ENCODE data around the gene LMBRD2.
A peak's percentile ranks its signal among the peaks of the same experiment; 100 is the strongest.

The LMBRD2 gene

GRCh38 chr5:36181774-36182173 lies 30.1 kb upstream of the LMBRD2 start:
- POLR2A ChIA-PET = no interaction called here

DNA sequence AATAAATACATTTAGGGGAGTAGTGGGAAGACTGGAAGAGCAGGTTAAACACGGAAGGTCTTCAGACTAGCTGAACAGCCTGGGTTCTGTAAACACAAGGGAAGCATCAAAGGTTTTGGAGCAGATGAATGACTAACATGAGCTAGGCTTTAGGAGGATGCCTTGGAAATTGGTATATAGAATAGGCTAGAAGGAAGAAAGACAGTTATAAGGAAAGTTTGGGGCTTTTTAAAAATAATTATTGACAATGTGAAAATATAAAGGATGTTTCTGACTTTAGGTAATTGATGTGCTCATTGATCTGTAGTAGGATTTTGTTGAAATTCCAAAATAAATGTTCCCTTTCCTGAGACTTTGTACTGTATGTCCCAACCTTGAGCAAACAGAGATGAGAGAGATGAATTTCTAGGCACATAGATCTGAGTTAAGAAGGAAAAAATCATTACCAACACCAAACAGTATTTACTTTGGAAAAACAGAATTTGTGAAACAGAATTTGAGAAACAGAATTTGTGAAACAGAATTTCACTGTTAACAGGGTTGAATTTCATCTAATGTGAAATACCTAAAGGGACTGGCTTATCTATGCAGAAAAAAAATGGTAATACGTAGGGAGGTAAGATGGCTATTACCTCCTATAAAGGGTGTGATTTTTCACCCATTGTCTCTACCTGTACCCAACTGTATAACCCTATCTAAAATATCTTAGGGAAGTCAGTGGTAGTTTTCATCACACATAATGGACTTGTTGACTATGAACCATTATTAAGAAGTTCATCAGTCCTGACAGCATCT lies 29.1 kb upstream of the LMBRD2 start:
- no peak for TF ChIP-seq HDGF (IDR thresholded peaks at IDR 0.05; ENCODE audit: borderline replicate concordance)
- TF ChIP-seq SUZ12 (IDR thresholded peaks at IDR 0.05) = no peak
- no peak for TF ChIP-seq FOXM1 (IDR thresholded peaks at IDR 0.05; ENCODE audit: borderline replicate concordance)
- no peak for TF ChIP-seq ARNT (IDR thresholded peaks at IDR 0.05)
- no peak for TF ChIP-seq L3MBTL2 (conservative IDR thresholded peaks at IDR 0.05)
- no peak for TF ChIP-seq LEF1 (IDR thresholded peaks at IDR 0.05; ENCODE audit: borderline replicate concordance)
- TF ChIP-seq PKNOX1 (IDR thresholded peaks at IDR 0.05) = no peak
- TF ChIP-seq ELF4 (IDR thresholded peaks at IDR 0.05) = no peak
- no peak for TF ChIP-seq BHLHE40 (IDR thresholded peaks at IDR 0.05; ENCODE audit: borderline replicate concordance)
- TF ChIP-seq ZNF384 (IDR thresholded peaks at IDR 0.05) = no peak
- no peak for TF ChIP-seq FOXA1 (IDR thresholded peaks at IDR 0.05)
- TF ChIP-seq CTBP1 (IDR thresholded peaks at IDR 0.05; ENCODE audit: borderline replicate concordance) = no peak
- no peak for TF ChIP-seq SP1 (IDR thresholded peaks at IDR 0.05)
- no peak for TF ChIP-seq NFRKB (IDR thresholded peaks at IDR 0.05)
- TF ChIP-seq FOXK2 (IDR thresholded peaks at IDR 0.05) = no peak
- CTCF ChIA-PET = no interaction called here
- POLR2A ChIA-PET = no interaction called here
- no peak for DNase-seq (ENCODE audit: extremely low spot score)

More at GRCh38 chr5:36181774-36182173, 30.1 kb upstream of the LMBRD2 start:
- no peak for TF ChIP-seq ELF4 (IDR thresholded peaks at IDR 0.05)
- no peak for TF ChIP-seq FOXM1 (IDR thresholded peaks at IDR 0.05; ENCODE audit: borderline replicate concordance)
- TF ChIP-seq TARDBP (IDR thresholded peaks at IDR 0.05) = no peak
- TF ChIP-seq BHLHE40 (IDR thresholded peaks at IDR 0.05; ENCODE audit: borderline replicate concordance) = no peak
- TF ChIP-seq FOXA1 (IDR thresholded peaks at IDR 0.05) = no peak
- no peak for TF ChIP-seq PKNOX1 (IDR thresholded peaks at IDR 0.05)
- TF ChIP-seq NFRKB (IDR thresholded peaks at IDR 0.05) = no peak
- TF ChIP-seq FOXK2 (IDR thresholded peaks at IDR 0.05) = no peak
- no peak for TF ChIP-seq HDGF (IDR thresholded peaks at IDR 0.05; ENCODE audit: borderline replicate concordance)
- no peak for TF ChIP-seq CTBP1 (IDR thresholded peaks at IDR 0.05; ENCODE audit: borderline replicate concordance)
- CTCF ChIA-PET = no interaction called here
- DNase-seq (ENCODE audit: extremely low spot score) = no peak

- ChIA-PET CTCF (no interaction called here), POLR2A (no interaction called here)
- TF ChIP-seq TARDBP (IDR thresholded peaks at IDR 0.05) (no peak), L3MBTL2 (conservative IDR thresholded peaks at IDR 0.05) (no peak), CTBP1 (IDR thresholded peaks at IDR 0.05; ENCODE audit: borderline replicate concordance) (no peak), NFRKB (IDR thresholded peaks at IDR 0.05) (no peak), HDGF (IDR thresholded peaks at IDR 0.05; ENCODE audit: borderline replicate concordance) (no peak)
- DNase-seq (ENCODE audit: extremely low spot score) = no peak
These were observed 28.3 kb upstream of the LMBRD2 start for GRCh38 chr5:36179950-36180349.

GRCh38 chr5:36178524-36178890 lies 26.8 kb upstream of the LMBRD2 start:
- TF ChIP-seq NFRKB (IDR thresholded peaks at IDR 0.05) (no peak), SUZ12 (IDR thresholded peaks at IDR 0.05) (no peak), FOXK2 (IDR thresholded peaks at IDR 0.05) (no peak), CTBP1 (IDR thresholded peaks at IDR 0.05; ENCODE audit: borderline replicate concordance) (no peak), L3MBTL2 (conservative IDR thresholded peaks at IDR 0.05) (no peak), SP1 (IDR thresholded peaks at IDR 0.05) (no peak), HDGF (IDR thresholded peaks at IDR 0.05; ENCODE audit: borderline replicate concordance) (no peak), FOXA1 (IDR thresholded peaks at IDR 0.05) (no peak), TARDBP (IDR thresholded peaks at IDR 0.05) (no peak), FOXM1 (IDR thresholded peaks at IDR 0.05; ENCODE audit: borderline replicate concordance) (no peak), BHLHE40 (IDR thresholded peaks at IDR 0.05; ENCODE audit: borderline replicate concordance) (no peak), LEF1 (IDR thresholded peaks at IDR 0.05; ENCODE audit: borderline replicate concordance) (no peak), ZNF384 (IDR thresholded peaks at IDR 0.05) (no peak), PKNOX1 (IDR thresholded peaks at IDR 0.05) (no peak), ELF4 (IDR thresholded peaks at IDR 0.05) (no peak), ARNT (IDR thresholded peaks at IDR 0.05) (no peak)
- CTCF ChIA-PET = interaction anchor here (0.8 to 1.6 kb wide), 8 partner anchors 12 to 127 kb away, joined by 3 to 11 read pairs (median 5); partner anchors contain the start of gene RANBP3L
- DNase-seq (ENCODE audit: extremely low spot score) = no peak
- POLR2A ChIA-PET = no interaction called here

DNA sequence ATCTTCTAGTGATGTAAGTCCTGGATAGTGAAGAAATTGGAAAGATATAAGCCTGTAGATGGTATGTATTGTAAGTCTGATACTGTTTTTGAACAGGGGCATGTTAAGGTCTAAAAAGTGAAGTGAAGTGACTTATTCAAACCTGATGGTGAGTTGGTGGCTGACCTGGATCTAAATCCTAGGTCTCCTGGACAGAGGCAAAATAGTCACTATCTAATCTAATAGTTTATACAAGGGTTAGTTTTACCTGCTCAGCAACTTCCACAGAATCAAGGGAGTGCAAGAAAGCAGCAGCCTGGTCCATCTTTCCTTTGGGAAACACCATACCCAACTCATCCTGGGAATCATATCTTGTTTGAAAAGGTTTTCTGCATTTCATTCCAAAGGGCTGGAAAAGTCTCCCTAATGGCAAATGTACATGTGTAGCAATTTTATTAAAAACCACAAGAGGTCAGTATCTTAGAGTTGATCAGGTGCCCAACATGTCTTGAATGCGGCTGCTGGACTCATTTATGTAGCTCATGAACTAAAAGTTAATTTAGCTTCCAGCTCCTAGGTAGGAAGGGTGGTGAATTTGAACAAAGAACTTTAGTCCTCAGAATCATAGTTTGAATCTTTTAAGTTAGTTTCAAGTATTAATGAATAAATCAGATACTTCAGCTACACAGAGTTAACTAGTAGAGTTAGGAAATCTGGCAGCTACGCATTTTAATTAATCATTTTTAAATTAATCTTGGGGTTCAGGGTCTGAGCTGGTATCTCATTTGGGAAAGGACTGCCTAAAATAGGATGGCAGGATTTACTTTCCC lies 26.2 kb upstream of the LMBRD2 start:
- ChIA-PET CTCF (interaction anchor here (0.8 to 1.6 kb wide), 8 partner anchors 11 to 128 kb away, joined by 3 to 11 read pairs (median 5); partner anchors contain the start of gene RANBP3L), POLR2A (no interaction called here)
- TF ChIP-seq PKNOX1 (IDR thresholded peaks at IDR 0.05) (no peak), SUZ12 (IDR thresholded peaks at IDR 0.05) (no peak), NFRKB (IDR thresholded peaks at IDR 0.05) (no peak), TARDBP (IDR thresholded peaks at IDR 0.05) (no peak), ARNT (IDR thresholded peaks at IDR 0.05) (no peak), FOXM1 (IDR thresholded peaks at IDR 0.05; ENCODE audit: borderline replicate concordance) (no peak), ZNF384 (IDR thresholded peaks at IDR 0.05) (no peak), HDGF (IDR thresholded peaks at IDR 0.05; ENCODE audit: borderline replicate concordance) (no peak), BHLHE40 (IDR thresholded peaks at IDR 0.05; ENCODE audit: borderline replicate concordance) (no peak), SP1 (IDR thresholded peaks at IDR 0.05) (no peak), ELF4 (IDR thresholded peaks at IDR 0.05) (no peak), CTBP1 (IDR thresholded peaks at IDR 0.05; ENCODE audit: borderline replicate concordance) (no peak), FOXA1 (IDR thresholded peaks at IDR 0.05) (no peak), LEF1 (IDR thresholded peaks at IDR 0.05; ENCODE audit: borderline replicate concordance) (no peak), FOXK2 (IDR thresholded peaks at IDR 0.05) (no peak), L3MBTL2 (conservative IDR thresholded peaks at IDR 0.05) (no peak)
- DNase-seq (ENCODE audit: extremely low spot score) = peak; percentile 30
